ENCODE results near the gene FAM222A. TPM values are rescaled to one million over a fixed set of nuclear protein-coding genes. Genes with fewer than 3 reads are reported as not detected.
A peak's percentile ranks its signal among the peaks of the same experiment; 100 is the strongest.

Gene FAM222A
- total RNA-seq, 1 donor from 2014 or later = 3.1 TPM

DNA sequence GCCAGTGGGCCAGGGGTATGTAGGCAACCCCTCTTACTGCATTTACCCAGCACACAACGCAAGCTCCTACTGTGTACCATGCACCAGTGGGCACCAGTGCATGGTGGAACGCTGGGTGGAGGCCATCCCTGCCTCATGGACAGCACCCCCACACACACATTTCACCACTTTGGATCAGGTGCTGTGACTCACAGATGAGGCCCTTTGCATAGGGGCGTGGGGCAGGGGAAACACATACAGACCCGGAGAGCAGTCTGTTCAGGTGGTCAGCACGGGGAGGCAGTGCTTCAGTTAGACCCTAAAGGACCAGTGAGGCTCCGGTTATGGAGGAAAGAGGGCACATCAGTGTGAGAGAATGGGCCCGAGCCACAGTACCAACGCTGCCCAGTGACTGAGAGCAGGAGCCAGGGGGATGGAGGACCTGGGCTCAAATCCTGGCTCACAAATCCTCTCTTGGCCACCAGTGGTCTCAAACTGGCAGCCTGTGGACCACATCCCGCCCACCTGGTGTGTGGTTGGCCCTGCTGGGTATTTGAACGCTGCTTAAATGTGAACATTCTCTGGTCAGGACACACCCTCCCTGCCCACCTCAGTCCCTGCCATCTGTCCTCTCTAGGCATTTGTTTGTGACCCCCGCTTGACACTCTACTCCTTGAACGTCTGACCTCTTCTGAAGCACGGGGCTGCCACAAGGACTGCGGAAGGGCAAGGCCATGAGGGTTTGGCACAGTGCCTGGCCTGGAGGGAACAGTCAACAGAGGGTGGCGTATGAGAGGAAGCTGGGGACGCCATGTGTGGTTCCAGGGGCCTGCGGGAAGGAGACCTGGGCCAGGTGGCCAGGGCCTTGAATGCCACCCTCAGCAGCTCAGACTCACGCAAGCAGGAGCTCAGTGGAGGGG, 46.7 kb downstream of the FAM222A start:
- DNase-seq = no peak

DNA sequence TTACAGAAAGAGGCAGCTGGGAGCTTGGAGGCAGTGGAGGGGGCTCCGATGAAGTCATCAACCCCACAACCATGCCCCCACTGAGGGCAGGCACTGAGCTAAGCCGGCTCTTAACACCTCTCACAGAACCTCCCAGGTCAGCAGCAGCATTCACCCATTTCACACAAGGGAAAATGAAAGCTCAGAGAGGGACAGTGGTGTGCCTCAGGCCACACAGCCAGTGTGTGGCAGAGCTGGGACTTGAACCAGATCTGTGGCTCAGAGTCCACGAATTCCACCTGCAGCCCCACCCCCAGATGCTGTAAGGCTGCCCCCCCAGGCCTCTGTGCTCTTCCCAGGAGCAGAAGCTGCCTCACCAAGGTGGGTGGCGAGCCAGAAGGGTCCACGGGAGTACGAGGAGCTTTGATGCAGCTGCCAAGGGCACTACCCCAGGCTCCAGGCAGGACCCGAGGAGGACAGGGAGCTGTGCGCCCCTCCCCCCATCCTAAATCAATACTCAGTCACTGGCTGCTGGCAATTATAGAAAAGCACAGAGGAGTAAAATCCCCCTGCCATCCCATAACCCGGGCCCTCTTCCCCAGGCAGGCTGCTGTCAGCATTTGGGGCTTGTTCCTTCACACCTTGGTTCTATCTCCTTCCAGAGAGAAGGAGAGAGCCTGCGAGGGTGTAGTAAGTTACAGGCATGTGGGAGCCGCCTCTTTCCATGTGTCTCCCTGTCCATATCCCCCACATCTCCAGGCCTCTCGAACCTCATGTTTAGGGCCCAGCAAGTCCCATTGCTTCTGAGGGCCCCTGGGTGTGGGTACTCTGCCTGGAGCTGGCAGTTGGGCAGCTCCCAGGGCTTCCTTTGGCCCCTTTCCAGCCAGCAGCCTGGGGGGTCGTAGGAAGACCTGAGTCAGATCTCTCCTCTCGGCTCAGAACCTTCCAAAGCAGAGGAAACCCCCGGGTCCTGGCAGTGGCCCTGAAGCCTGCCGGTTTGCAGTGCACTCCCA, 47.6 kb downstream of the FAM222A start:
- no peak for DNase-seq

DNA sequence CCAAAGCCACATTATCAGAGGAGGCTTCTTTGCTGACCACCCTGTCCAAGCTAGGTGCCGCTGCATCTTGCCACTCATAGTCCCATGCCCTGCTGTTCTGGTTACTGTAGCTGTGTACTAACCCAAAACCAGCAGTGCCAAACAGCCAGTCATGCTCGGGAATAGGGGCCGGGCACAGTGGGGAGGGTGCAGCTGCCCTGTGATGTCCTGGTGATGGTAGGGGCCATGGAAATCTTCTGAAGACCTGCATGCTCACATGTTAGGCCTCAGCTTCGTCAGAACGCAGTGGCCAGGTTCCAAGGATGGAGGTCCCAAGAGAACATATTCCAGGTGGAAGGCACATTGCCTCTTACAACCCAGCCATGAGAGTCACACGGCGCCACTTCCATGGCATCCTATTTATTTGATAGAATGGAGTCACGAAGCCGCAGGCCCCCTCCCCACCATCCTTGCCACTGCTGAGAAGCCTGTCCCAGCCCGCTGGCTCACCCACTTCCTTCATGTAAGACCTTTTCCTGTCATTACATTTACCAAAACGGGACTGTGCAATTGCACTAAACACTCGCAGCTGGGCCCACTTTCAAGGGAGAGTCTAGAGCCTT, 48.5 kb downstream of the FAM222A start:
- no peak for DNase-seq

DNA sequence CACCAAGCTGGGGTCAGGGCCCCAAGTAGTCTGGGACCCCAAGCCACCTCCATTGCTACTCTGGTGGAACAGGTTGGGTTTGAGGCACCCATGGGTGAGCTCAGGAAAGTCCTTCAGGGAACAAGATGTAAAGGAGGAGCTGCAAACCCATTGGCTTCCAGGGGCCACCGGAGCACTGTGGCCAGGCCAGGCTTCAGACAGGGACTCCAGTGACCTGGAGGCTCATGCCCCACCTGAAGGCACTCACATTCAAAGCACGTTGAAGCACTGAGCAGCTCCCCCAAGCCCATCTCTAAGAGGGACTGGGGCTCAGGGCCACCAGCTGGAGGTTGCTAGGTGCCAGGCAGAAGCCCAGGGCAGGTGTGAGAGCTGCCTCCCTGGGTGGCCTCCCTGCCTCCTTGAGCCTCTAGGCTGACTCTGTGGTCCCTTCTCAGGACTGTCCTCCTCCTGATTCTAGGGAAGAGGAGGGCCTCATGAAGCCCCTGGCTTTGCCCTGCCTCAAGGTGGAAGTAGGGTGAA, 49.1 kb downstream of the FAM222A start:
- no peak for DNase-seq

GRCh38 chr12:109763201-109763841, 49.7 kb downstream of the FAM222A start:
- DNase-seq = no peak

GRCh38 chr12:109764123-109764522, 50.5 kb downstream of the FAM222A start:
- DNase-seq = no peak

- no peak for DNase-seq
Measured at GRCh38 chr12:109764776-109765445, 51.3 kb downstream of the FAM222A start.

- DNase-seq = no peak
Measured at GRCh38 chr12:109765446-109765810, 51.8 kb downstream of the FAM222A start.

DNA sequence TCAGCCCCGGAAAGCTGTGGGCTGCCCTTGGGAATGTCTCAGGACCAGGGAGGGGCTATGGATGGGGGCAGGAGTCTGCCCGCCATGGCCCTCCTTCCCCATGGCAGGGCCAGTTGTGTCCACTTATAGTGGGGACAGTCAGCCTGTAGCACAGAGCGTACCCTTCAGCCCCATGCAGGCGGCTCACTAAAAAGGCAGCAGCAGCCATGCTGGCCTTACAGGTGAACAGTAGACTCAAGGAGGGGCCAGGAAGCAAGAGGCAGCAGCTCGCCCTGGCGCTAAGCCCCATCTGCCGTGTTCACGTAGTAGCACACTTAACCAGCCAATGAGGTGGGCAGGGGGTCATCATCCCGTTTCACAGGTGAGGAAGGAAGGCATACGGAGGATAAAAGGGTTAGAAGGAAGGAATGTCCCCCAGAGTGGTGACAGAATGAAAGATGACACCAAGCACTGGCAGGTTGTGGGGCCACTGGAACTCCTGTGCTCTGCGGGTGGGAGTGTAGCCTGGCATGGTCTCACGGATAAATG, 52.7 kb downstream of the FAM222A start:
- no peak for DNase-seq

DNA sequence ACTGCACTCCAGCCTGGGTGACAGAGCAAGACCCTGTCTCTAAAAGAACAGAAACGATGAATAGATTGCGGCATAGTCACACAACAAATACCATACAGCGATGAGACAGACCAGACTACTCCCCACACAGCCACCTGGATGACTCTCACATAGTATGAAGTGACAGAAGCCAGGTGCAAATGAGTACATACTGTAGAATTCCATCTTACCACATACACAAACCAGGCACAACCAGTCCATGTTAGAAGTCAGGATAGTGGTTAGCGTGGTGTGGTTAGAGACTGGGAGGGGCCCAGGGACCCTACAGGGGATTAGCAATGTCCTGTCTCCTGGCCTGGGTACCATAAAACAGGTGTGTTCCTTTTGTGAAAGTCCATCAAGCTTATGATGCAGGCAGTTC, 53.8 kb downstream of the FAM222A start:
- no peak for DNase-seq

DNA sequence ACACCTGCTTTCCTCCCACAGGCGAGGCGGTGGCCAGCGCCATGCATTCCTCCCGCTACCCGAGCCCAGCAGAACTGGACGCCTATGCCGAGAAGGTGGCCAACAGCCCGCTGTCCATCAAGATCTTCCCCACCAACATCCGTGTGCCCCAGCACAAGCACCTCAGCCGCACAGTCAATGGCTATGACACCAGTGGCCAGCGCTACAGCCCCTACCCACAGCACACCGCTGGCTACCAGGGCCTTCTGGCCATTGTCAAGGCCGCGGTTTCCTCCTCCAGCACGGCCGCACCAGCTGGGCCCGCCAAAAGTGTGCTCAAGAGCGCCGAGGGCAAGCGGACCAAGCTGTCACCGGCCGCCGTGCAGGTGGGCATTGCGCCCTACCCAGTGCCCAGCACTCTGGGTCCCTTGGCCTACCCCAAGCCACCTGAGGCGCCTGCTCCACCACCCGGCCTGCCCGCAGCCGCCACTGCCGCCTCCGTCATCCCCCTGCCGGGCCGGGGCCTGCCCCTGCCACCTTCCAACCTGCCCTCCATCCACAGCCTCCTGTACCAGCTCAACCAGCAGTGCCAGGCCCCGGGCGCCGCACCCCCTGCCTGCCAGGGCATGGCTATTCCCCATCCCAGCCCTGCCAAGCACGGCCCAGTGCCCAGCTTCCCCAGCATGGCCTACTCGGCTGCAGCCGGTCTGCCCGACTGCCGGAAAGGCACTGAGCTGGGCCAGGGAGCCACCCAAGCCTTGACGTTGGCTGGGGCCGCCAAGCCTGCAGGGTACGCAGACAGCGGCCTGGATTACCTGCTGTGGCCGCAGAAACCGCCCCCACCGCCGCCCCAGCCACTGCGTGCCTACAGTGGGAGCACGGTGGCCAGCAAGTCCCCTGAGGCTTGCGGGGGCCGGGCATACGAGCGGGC, 54.6 kb downstream of the FAM222A start:
- DNase-seq = no peak

DNA sequence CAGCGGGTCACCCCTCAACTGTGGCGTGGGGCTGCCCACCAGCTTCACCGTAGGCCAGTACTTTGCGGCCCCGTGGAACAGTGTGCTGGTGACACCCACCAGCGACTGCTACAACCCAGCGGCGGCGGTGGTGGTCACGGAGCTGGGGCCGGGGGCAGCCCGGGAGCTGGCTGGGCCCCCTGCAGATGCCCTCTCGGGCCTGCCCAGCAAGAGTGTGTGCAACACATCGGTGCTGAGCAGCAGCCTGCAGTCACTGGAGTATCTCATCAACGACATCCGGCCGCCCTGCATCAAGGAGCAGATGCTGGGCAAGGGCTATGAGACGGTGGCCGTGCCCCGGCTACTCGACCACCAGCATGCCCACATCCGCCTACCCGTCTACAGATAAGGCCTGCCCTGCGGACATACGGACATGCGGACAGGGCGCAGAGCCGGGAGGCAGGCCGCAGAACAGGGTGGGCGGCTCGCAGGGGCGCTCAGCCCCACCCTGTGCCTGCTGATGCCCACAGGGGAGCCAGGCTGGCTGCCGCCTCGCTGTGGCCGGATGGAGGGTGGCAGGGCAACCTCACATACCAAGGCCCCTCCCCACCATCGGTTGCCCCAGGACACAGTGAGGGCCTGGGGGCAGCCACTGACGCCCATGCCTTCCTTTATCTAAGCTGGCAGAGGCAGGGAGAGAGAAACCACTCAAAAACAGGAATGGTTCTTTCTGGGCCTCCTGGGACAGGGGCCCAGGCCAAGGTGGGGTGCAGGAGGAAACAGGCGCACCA, 55.5 kb downstream of the FAM222A start:
- no peak for DNase-seq

DNA sequence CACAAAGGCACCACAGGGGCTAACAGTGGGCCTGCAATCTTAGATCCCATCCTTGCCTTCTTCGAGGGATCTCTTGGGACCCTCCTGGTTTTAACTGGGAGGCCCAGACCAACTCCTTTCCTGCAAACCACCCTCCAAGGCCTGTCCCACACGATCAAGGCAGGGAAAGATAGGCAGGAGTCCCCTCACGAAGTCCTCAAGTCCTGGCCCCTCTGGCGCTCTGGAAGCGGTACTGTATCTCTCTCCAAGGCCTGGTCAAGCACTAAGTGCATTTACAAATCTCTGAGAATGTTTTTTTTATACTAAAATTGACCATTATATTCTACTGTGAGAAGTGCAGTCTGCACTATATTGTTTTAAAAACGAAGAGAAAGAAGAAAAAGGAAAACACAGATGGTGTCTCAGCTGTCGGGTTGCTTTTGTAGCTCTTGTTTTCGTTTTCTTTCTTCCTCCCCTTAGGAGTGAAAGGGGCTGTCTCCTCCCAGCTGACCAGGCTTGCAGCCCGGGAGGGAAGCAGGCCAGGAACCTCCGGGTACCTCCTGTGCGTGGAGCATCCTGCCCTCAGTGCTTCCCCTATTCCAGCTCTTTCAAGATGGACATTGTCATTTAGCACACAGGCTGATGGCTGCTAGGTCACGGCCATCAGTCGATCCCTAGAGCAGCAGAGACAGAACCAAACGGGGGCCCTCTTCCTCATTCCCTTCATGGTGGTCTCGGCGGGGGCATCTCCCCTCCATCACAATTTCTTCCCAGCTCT, 56.7 kb downstream of the FAM222A start:
- DNase-seq = peak; percentile 15

DNA sequence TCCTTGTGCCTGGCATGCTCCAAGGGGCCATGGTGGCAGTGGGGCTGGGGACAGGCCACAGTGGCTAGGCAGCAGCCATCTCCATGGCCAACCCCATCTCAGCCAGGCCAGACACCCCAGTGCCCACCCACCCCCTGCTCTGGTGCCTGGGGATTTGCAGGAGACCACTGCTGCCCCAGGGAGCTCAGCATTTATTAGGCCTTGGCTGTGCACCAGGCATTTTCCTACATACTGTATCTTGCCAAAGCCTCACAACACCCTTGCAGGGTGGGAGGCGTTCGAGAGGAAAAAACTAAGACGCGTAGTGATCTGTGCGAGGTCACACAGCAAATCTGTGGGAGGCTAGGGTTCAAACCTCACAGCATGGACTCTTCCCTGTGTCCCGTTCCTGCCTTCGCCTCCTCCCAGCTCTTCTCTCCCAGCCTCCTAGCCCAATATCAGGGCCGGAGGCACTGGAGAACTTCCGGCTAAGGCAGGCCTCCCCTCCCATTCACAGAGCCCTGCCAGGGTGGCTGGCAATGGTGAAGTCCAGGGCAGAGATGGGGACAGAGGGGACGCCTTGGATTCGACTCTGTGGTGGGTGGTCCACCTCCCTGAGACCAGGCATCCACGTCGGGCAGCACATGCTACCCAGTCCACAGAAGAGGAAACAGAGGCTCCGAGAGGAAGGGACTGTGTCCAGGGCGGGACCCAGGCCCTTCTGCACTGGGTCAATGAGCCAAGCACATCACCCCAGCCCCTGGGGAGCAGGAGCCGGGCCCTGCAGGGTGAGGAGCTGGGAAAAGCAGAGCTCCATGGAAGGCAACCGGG, 57.4 kb downstream of the FAM222A start:
- no peak for DNase-seq

DNA sequence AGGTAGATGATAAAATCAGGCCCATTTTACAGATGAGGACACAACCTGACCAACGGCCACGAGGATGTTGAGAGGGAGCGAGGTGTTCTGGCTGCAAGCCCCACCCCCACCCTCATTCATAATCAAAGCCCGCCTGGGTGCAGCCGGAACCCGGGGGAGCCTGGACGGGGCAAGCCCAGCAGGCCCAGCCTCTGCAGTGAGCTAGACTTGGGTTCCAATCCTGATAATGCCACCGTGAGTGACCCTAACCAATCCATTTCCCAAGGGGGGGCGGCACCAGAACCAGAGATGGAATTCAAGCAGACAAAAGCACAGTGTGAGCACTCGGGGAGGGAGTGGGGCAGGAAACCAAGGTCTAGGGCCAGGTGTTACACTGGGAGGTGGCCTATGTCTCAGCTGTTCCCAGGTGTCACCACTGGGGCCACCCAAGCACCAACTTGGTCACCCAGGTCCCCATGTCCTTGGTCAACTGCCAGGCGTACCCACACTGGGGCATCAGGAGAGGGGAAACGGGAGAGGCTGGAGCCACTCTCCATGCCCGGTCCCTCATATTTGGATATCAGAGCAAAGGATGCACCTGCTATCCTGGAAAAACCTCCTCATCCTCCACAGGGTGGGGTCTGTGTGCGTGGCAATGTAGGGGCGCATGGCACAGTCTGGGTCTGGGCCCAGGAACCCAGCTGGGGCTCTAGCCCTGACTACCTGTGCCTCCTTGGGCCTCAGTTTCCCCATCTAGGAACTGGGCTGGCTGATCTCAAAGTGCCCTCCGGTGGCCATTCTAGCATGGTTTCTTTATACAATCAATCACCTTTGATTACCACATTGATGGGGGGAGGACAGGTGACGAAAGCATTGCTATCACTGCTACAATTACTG, 58.4 kb downstream of the FAM222A start:
- no peak for DNase-seq

- DNase-seq = no peak
Measured at GRCh38 chr12:109772622-109773321, 59.1 kb downstream of the FAM222A start.
